Fibroblast of lung (primary cell): Measurements from ENCODE around the gene MFAP4. TPM values are rescaled to one million over a fixed set of nuclear protein-coding genes. Genes with fewer than 3 reads are reported as not detected.
A peak's percentile ranks its signal among the peaks of the same experiment; 100 is the strongest.

Source experiments
- DNase-seq, 2 donors: peaks; one replicate each; pipeline versions ENCODE4 v3.0.0 to v3.0.0-alpha.2; 2010; ENCODE audit warnings: low read depth in 2 of 2
- H2AFZ ChIP-seq: 2 replicates; pipeline ENCODE4 v1.5.1; 2012; ENCODE audit warnings: low read length, control low read depth, inconsistent platforms
- H3K27ac ChIP-seq: 2 replicates; pipeline ENCODE4 v1.5.1; 2011; ENCODE audit warnings: low read length, control low read depth; ENCODE audit not compliant: insufficient read depth
- H3K27me3 ChIP-seq: 2 replicates; pipeline ENCODE4 v1.5.1; 2011; ENCODE audit warnings: mild to moderate bottlenecking, low read length; ENCODE audit not compliant: control insufficient read depth, insufficient read depth
- H3K36me3 ChIP-seq: 2 replicates; pipeline ENCODE4 v1.5.1; 2011; ENCODE audit warnings: low read length; ENCODE audit not compliant: control insufficient read depth, insufficient read depth
- H3K4me1 ChIP-seq: 2 replicates; pipeline ENCODE4 v1.5.1; 2011; ENCODE audit warnings: low read length; ENCODE audit not compliant: control insufficient read depth, insufficient read depth; ENCODE audit errors: extremely low read depth
- H3K4me2 ChIP-seq: 2 replicates; pipeline ENCODE4 v1.5.1; 2011; ENCODE audit warnings: low read length, control low read depth; ENCODE audit not compliant: insufficient read depth; ENCODE audit errors: extremely low read depth
- H3K4me3 ChIP-seq, 4 experiments: fragments of 200-600 bp in 1 of 4; sonication (generic) in 1 of 4; replicated peaks in 1 of 4; 2 replicates each; pipeline ENCODE4 v1.5.1; 2011 to 2016; ENCODE audit warnings: low read length in 4 of 4, low read depth in 3 of 4, mild to moderate bottlenecking in 3 of 4, control low read depth in 2 of 4, inconsistent platforms in 1 of 4, mixed read lengths in 1 of 4; ENCODE audit not compliant: insufficient read depth in 1 of 4; ENCODE audit errors: control extremely low read depth in 1 of 4
- H3K79me2 ChIP-seq: 2 replicates; pipeline ENCODE4 v1.5.1; 2012; ENCODE audit warnings: mild to moderate bottlenecking, low read length, inconsistent platforms; ENCODE audit not compliant: control insufficient read depth, insufficient read depth
- H3K9ac ChIP-seq: 2 replicates; pipeline ENCODE4 v1.5.1; 2011; ENCODE audit warnings: mild to moderate bottlenecking, low read length, control low read depth; ENCODE audit not compliant: insufficient read depth
- H3K9me3 ChIP-seq: 2 replicates; pipeline ENCODE4 v1.5.1; 2012; ENCODE audit warnings: low read depth, low read length; ENCODE audit not compliant: control insufficient read depth, insufficient read depth
- H4K20me1 ChIP-seq: 2 replicates; pipeline ENCODE4 v1.5.1; 2011; ENCODE audit warnings: low read length; ENCODE audit not compliant: control insufficient read depth, insufficient read depth; ENCODE audit errors: extremely low read depth
- EZH2 ChIP-seq: IDR thresholded peaks from 2 replicates; pipeline ENCODE4 v1.5.1; 2012; ENCODE audit warnings: low read length, control low read depth, mild to moderate bottlenecking; ENCODE audit errors: missing control alignments
- polyA plus RNA-seq, 2 donors: library from polyadenylated mRNA; depleted of rRNA in 1 of 2; stranded (reverse) in 1 of 2; unstranded in 1 of 2; fragments of >200 nt; gene quantifications; 2 replicates each; pipeline ENCODE4 v1.2.1, GENCODE V29; 2011 to 2012; ENCODE audit warnings: missing spikeins in 1 of 2
- total RNA-seq: library from RNA; depleted of rRNA; stranded (reverse); fragments of >200 nt; gene quantifications from 2 replicates; pipeline ENCODE4 v1.2.1, GENCODE V29; 2014
- TF ChIP-seq, protein P1 (sequence below), 2 donors: IDR thresholded peaks in 1 of 2; conservative IDR thresholded peaks in 1 of 2; 1 replicate in 1 of 2; 2 replicates in 1 of 2; pipeline ENCODE4 v1.5.1; 2011 to 2012; ENCODE audit warnings: low read length in 2 of 2, control low read depth in 1 of 2, inconsistent platforms in 1 of 2, low read depth in 1 of 2, mild to moderate bottlenecking in 1 of 2

MFAP4 gene
- total and polyA plus RNA-seq, 2 donors (not counting 1 experiment from before 2014, with no cell fraction given) = 53.3 to 81.3 TPM

GRCh38 chr17:19386051-19386929 is 700 bp downstream of the MFAP4 start:
- H3K79me2 ChIP-seq = no peaks in the 10 kb centered on the region
- H3K27ac ChIP-seq = peak overlapping the region; percentile 90
- no peak overlapping the region for H2AFZ ChIP-seq
- H3K4me3 ChIP-seq = peak overlapping the region; percentile 24 to 68 (median 52)
- no peaks in the 10 kb centered on the region for H4K20me1 ChIP-seq
- H3K4me1 ChIP-seq = peaks cover 49% of the 10 kb centered on the region
- no peak for TF ChIP-seq EZH2
- TF ChIP-seq, protein P1, sequence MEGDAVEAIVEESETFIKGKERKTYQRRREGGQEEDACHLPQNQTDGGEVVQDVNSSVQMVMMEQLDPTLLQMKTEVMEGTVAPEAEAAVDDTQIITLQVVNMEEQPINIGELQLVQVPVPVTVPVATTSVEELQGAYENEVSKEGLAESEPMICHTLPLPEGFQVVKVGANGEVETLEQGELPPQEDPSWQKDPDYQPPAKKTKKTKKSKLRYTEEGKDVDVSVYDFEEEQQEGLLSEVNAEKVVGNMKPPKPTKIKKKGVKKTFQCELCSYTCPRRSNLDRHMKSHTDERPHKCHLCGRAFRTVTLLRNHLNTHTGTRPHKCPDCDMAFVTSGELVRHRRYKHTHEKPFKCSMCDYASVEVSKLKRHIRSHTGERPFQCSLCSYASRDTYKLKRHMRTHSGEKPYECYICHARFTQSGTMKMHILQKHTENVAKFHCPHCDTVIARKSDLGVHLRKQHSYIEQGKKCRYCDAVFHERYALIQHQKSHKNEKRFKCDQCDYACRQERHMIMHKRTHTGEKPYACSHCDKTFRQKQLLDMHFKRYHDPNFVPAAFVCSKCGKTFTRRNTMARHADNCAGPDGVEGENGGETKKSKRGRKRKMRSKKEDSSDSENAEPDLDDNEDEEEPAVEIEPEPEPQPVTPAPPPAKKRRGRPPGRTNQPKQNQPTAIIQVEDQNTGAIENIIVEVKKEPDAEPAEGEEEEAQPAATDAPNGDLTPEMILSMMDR (conservative IDR thresholded peaks at IDR 0.05 in 1 of 2, IDR thresholded peaks at IDR 0.05 in 1 of 2; ENCODE audit: low read depth in 1 of 2, low read length in 2 of 2) = no peak
- peak overlapping the region; percentile 55 for H3K9ac ChIP-seq
- H3K36me3 ChIP-seq = peaks cover 23% of the 10 kb centered on the region
- peak overlapping the region; percentile 89 for H3K4me2 ChIP-seq
- no peaks in the 10 kb centered on the region for H3K27me3 ChIP-seq
- H3K9me3 ChIP-seq = no peaks in the 10 kb centered on the region
- peak; percentile 82 to 92 for DNase-seq

DNA sequence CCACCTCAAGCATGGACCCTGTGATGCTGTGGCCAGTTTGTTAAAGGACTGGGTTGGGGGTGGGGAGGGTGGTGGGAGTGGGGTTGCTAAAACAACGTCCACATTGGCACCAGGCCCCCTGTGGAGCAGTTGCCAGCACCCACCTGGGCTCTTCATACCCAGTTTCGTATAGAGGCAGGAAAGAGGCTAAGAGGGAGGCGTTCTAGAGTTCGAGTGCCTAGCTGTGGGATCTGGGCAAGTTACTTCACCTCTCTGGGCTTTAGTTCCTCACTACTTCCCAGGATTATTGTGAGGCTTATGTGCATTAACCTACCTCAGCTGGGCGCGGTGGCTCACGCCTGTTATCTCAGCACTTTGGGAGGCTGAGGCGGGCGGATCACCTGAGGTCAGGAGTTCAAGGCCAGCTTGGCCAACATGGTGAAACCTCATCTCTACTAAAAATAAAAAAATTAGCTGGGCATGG is 1.4 kb downstream of the MFAP4 start:
- no peak for TF ChIP-seq EZH2
- TF ChIP-seq, protein P1 (conservative IDR thresholded peaks at IDR 0.05 in 1 of 2, IDR thresholded peaks at IDR 0.05 in 1 of 2; ENCODE audit: low read depth in 1 of 2, low read length in 2 of 2) = no peak
- H3K9ac ChIP-seq = no peak overlapping the region
- H3K9me3 ChIP-seq = no peaks in the 10 kb centered on the region
- no peak overlapping the region for H2AFZ ChIP-seq
- peak overlapping the region; percentile 90 for H3K27ac ChIP-seq
- H3K4me2 ChIP-seq = peak overlapping the region; percentile 1
- peak overlapping the region in 2 of 4 experiments; percentile 56 to 68 for H3K4me3 ChIP-seq
- peaks cover 51% of the 10 kb centered on the region for H3K4me1 ChIP-seq
- no peak for DNase-seq
- no peaks in the 10 kb centered on the region for H3K27me3 ChIP-seq
- H3K79me2 ChIP-seq = peaks cover 3% of the 10 kb centered on the region
- H3K36me3 ChIP-seq = peaks cover 30% of the 10 kb centered on the region
- no peaks in the 10 kb centered on the region for H4K20me1 ChIP-seq

DNA sequence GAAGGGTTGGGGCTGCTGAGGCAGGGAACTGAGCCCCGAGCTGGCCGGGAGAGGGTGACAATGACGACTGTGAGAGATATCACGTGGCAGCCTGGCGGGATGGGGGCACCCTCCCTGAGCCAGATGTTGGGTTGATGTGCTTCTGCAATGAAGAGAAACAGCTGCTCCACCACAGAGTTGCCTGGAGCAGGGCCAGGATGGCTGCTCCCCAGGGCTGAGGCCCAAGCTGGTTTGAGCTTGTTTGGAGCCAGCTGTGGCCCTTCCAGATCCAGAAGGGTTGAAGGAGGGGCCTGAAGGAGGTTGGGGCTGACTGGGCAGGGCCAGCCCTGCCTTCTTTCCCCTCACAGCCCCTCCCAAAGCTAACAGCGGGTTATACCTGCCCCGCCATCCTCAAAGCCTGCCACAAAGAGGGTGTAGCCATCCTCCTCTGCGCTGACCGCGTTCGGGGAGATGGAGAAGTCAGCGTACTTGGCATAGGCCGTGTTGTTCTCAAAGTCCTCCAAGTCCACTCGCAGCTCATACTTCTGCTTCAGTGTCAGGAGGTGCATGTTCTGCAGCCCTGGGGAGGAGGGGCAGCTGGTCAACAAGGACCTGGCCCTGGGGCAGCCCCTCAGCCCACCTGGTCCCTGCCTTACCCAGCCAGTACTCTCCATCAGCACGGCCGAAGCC is 2.1 kb downstream of the MFAP4 start:
- H3K27ac ChIP-seq = peak overlapping the region; percentile 59
- TF ChIP-seq EZH2 = no peak
- TF ChIP-seq, protein P1 (conservative IDR thresholded peaks at IDR 0.05 in 1 of 2, IDR thresholded peaks at IDR 0.05 in 1 of 2; ENCODE audit: low read depth in 1 of 2, low read length in 2 of 2) = no peak
- no peaks in the 10 kb centered on the region for H3K9me3 ChIP-seq
- H3K36me3 ChIP-seq = peaks cover 33% of the 10 kb centered on the region
- H3K4me2 ChIP-seq = peak overlapping the region; percentile 52
- no peaks in the 10 kb centered on the region for H3K27me3 ChIP-seq
- peaks cover 7% of the 10 kb centered on the region for H3K79me2 ChIP-seq
- H4K20me1 ChIP-seq = no peaks in the 10 kb centered on the region
- H2AFZ ChIP-seq = no peak overlapping the region
- H3K9ac ChIP-seq = no peak overlapping the region
- H3K4me3 ChIP-seq = peak overlapping the region in 2 of 4 experiments; percentile 56 to 68
- peak; percentile 70 to 99 for DNase-seq
- peaks cover 52% of the 10 kb centered on the region for H3K4me1 ChIP-seq
